GM23338 (cell line): ENCODE measurements around the gene OLA1. TPM values are rescaled to one million over a fixed set of nuclear protein-coding genes. Genes with fewer than 3 reads are reported as not detected.

ENCODE experiments used
- ATAC-seq: fragments of 200-7000 bp; cut with Tn5 transposase; 3 replicates; pipeline ENCODE4 v1.9.1; 2020
- DNase-seq: peaks from one replicate; pipeline ENCODE4 v3.0.0-alpha.2; 2015; ENCODE audit warnings: low spot score
- H2AFZ ChIP-seq: fragments of 200-600 bp; sonication (generic); 2 replicates; pipeline ENCODE4 v1.8.0; 2016; ENCODE audit warnings: antibody characterized with exemption, mild to moderate bottlenecking, moderate library complexity
- H3F3A ChIP-seq: fragments of 200-600 bp; sonication (generic); replicated peaks from 2 replicates; pipeline ENCODE4 v1.8.0; 2017; ENCODE audit warnings: antibody characterized with exemption, mixed run types, low read depth
- H3K27ac ChIP-seq: fragments of 200-600 bp; sonication (generic); 2 replicates; pipeline ENCODE4 v1.6.1; 2016; ENCODE audit warnings: low read depth
- H3K27me3 ChIP-seq: fragments of 200-600 bp; sonication (generic); 2 replicates; pipeline ENCODE4 v1.8.0; 2016; ENCODE audit warnings: mild to moderate bottlenecking, mixed run types, moderate library complexity; ENCODE audit not compliant: insufficient read depth
- H3K36me3 ChIP-seq: fragments of 200-600 bp; sonication (generic); 2 replicates; pipeline ENCODE4 v1.8.0; 2016; ENCODE audit warnings: mild to moderate bottlenecking; ENCODE audit not compliant: insufficient read depth
- H3K4me1 ChIP-seq: fragments of 200-600 bp; sonication (generic); 2 replicates; pipeline ENCODE4 v1.8.0; 2016; ENCODE audit warnings: mild to moderate bottlenecking, moderate library complexity; ENCODE audit not compliant: insufficient read depth
- H3K4me2 ChIP-seq: fragments of 200-600 bp; sonication (generic); 2 replicates; pipeline ENCODE4 v1.7.1; 2017; ENCODE audit warnings: mixed run types
- H3K4me3 ChIP-seq: fragments of 200-600 bp; sonication (generic); 2 replicates; pipeline ENCODE4 v1.6.1; 2016; ENCODE audit warnings: mixed run types
- H3K79me2 ChIP-seq: fragments of 200-600 bp; sonication (generic); replicated peaks from 2 replicates; pipeline ENCODE4 v1.8.0; 2017; ENCODE audit warnings: mild to moderate bottlenecking; ENCODE audit not compliant: insufficient read depth
- H3K9me2 ChIP-seq: fragments of 200-600 bp; sonication (generic); 2 replicates; pipeline ENCODE4 v1.8.0; 2017; ENCODE audit not compliant: insufficient read depth
- H4K20me1 ChIP-seq: fragments of 200-600 bp; sonication (generic); replicated peaks from 2 replicates; pipeline ENCODE4 v1.8.0; 2017; ENCODE audit warnings: mild to moderate bottlenecking; ENCODE audit not compliant: insufficient read depth
- H3K27ac Mint-ChIP-seq: 2 replicates; pipeline ENCODE4 v1.8.0; 2020; ENCODE audit warnings: inconsistent platforms, mild to moderate bottlenecking, moderate library complexity, mixed read lengths
- H3K27me3 Mint-ChIP-seq: 3 replicates; pipeline ENCODE4 v1.8.0; 2022; ENCODE audit warnings: low read depth, mild to moderate bottlenecking, moderate library complexity, mixed read lengths, inconsistent platforms; ENCODE audit not compliant: insufficient read depth, poor library complexity
- H3K36me3 Mint-ChIP-seq: 3 replicates; pipeline ENCODE4 v1.8.0; 2021; ENCODE audit warnings: low read depth, mild to moderate bottlenecking, inconsistent platforms, moderate library complexity, mixed read lengths
- H3K4me1 Mint-ChIP-seq: 3 replicates; pipeline ENCODE4 v1.8.0; 2020; ENCODE audit warnings: mild to moderate bottlenecking, inconsistent platforms, mixed read lengths
- H3K4me3 Mint-ChIP-seq: 3 replicates; pipeline ENCODE4 v1.8.0; 2021; ENCODE audit warnings: moderate library complexity, mild to moderate bottlenecking, inconsistent platforms, mixed read lengths
- H3K9me3 Mint-ChIP-seq: 3 replicates; pipeline ENCODE4 v1.8.0; 2020; ENCODE audit warnings: moderate library complexity, mild to moderate bottlenecking, inconsistent platforms, mixed read lengths
- CREB1 ChIP-seq: fragments of 250-450 bp; sonication (Bioruptor Pico); IDR thresholded peaks from 2 replicates; pipeline ENCODE4 v1.5.0; 2020; ENCODE audit warnings: low read depth, mild to moderate bottlenecking, moderate library complexity
- EZH2 ChIP-seq: fragments of 200-600 bp; sonication (generic); IDR thresholded peaks from one replicate; pipeline ENCODE4 v1.8.0; 2017; ENCODE audit warnings: antibody characterized with exemption, mild to moderate bottlenecking, low read depth; ENCODE audit not compliant: unreplicated experiment
- EZH2phosphoT487 ChIP-seq: fragments of 200-600 bp; sonication (generic); IDR thresholded peaks from one replicate; pipeline ENCODE4 v1.8.1; 2018; ENCODE audit warnings: antibody characterized with exemption; ENCODE audit not compliant: unreplicated experiment
- JUNB ChIP-seq: IDR thresholded peaks from one replicate; pipeline ENCODE4 v1.6.1; 2016; ENCODE audit warnings: antibody characterized with exemption; ENCODE audit not compliant: unreplicated experiment
- NANOG ChIP-seq: IDR thresholded peaks from 2 replicates; pipeline ENCODE4 v1.6.1; 2016; ENCODE audit warnings: antibody characterized with exemption, borderline replicate concordance
- POLR2AphosphoS5 ChIP-seq: IDR thresholded peaks from 2 replicates; pipeline ENCODE4 v1.6.1; 2016; ENCODE audit warnings: antibody characterized with exemption, low read depth
- STAT1 ChIP-seq: IDR thresholded peaks from one replicate; pipeline ENCODE4 v1.6.1; 2016; ENCODE audit warnings: antibody characterized with exemption; ENCODE audit not compliant: unreplicated experiment
- ZNF114 ChIP-seq: fragments of 250-450 bp; sonication (Bioruptor Pico); IDR thresholded peaks from 2 replicates; pipeline ENCODE4 v1.5.0; 2020; ENCODE audit warnings: mild to moderate bottlenecking, moderate library complexity
- ZNF331 ChIP-seq: fragments of 250-450 bp; sonication (Bioruptor Pico); IDR thresholded peaks from 2 replicates; pipeline ENCODE4 v1.5.0; 2020; ENCODE audit warnings: low read depth, mild to moderate bottlenecking, moderate library complexity
- polyA plus RNA-seq: library from polyadenylated mRNA; unstranded; fragments of >200 nt; fragmentation: Nextera tagmentation; extraction: Ambion mirVana; gene quantifications from 2 replicates; pipeline ENCODE4 v1.2.1, GENCODE V29; 2016
- total RNA-seq: library from RNA; depleted of rRNA; stranded (reverse); fragments of >200 nt; shearing (Covaris generic); gene quantifications from 2 replicates; pipeline ENCODE4 v1.2.3, GENCODE V29; 2014
- TF ChIP-seq, protein P1 (sequence below): fragments of 250-450 bp; sonication (Bioruptor Pico); IDR thresholded peaks from 2 replicates; pipeline ENCODE4 v1.5.0; 2020; ENCODE audit warnings: mild to moderate bottlenecking, moderate library complexity
- TF ChIP-seq, protein P2 (sequence below): IDR thresholded peaks from one replicate; pipeline ENCODE4 v1.6.1; 2018; ENCODE audit warnings: antibody characterized with exemption; ENCODE audit not compliant: unreplicated experiment
- TF ChIP-seq, protein P3 (sequence below), 2 experiments: fragments of 200-600 bp in 1 of 2; sonication (generic) in 1 of 2; conservative IDR thresholded peaks; 2 replicates each; pipeline versions ENCODE4 v1.5.1 to v1.6.1; 2016 to 2017; ENCODE audit warnings: antibody characterized with exemption in 2 of 2, low read depth in 2 of 2, mild to moderate bottlenecking in 2 of 2, moderate library complexity in 1 of 2
- TF ChIP-seq, protein P4 (sequence below): IDR thresholded peaks from 2 replicates; pipeline ENCODE4 v1.6.1; 2016; ENCODE audit warnings: antibody characterized with exemption

The OLA1 gene
- total and polyA plus RNA-seq, 2 experiments from 2014 or later, result 104 to 242 TPM

DNA sequence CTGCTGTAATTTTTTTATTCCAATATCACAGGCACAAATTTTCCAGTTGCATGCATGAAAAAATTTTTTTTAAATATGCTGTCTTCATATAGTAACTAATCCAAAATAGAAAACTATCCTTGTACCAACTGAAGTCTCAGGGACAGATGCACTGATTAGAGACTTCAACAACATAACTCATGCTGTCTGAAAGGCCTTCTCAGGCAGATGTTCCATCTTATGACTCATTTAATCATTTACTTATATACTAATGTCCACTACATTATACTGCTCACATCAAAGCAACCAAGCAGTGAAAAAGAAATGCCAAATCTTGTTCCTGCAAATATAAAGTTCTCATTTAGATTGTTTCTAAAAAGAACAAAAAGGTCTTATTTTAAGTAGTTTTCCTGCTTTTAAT is 53.1 kb downstream of the OLA1 start:
- no peak overlapping the region for H3K27ac ChIP-seq
- H3K27me3 ChIP-seq, result no peaks in the 10 kb centered on the region
- no peak for ATAC-seq
- H3K79me2 ChIP-seq, result peaks cover 46% of the 10 kb centered on the region
- Mint-ChIP-seq H3K4me3 (no peak overlapping the region), H3K27ac (no peak overlapping the region), H3K27me3 (peaks cover 2% of the 10 kb centered on the region), H3K4me1 (peaks cover 25% of the 10 kb centered on the region), H3K36me3 (0 out of 3 replicates have a peak, but pooled peaks cover 5% of the 10 kb centered on the region), H3K9me3 (no peaks in the 10 kb centered on the region)
- no peaks in the 10 kb centered on the region for H3K36me3 ChIP-seq
- no peak overlapping the region for H2AFZ ChIP-seq
- no peak overlapping the region for H3K4me3 ChIP-seq
- no peak for DNase-seq
- peaks cover 27% of the 10 kb centered on the region for H3K4me1 ChIP-seq
- no peaks in the 10 kb centered on the region for H3F3A ChIP-seq
- H3K4me2 ChIP-seq, result no peak overlapping the region
- no peak for TF ChIP-seq STAT1
- TF ChIP-seq POLR2AphosphoS5, result no peak
- TF ChIP-seq ZNF331 (CRISPR knock-in tag), result no peak
- TF ChIP-seq, protein P1, sequence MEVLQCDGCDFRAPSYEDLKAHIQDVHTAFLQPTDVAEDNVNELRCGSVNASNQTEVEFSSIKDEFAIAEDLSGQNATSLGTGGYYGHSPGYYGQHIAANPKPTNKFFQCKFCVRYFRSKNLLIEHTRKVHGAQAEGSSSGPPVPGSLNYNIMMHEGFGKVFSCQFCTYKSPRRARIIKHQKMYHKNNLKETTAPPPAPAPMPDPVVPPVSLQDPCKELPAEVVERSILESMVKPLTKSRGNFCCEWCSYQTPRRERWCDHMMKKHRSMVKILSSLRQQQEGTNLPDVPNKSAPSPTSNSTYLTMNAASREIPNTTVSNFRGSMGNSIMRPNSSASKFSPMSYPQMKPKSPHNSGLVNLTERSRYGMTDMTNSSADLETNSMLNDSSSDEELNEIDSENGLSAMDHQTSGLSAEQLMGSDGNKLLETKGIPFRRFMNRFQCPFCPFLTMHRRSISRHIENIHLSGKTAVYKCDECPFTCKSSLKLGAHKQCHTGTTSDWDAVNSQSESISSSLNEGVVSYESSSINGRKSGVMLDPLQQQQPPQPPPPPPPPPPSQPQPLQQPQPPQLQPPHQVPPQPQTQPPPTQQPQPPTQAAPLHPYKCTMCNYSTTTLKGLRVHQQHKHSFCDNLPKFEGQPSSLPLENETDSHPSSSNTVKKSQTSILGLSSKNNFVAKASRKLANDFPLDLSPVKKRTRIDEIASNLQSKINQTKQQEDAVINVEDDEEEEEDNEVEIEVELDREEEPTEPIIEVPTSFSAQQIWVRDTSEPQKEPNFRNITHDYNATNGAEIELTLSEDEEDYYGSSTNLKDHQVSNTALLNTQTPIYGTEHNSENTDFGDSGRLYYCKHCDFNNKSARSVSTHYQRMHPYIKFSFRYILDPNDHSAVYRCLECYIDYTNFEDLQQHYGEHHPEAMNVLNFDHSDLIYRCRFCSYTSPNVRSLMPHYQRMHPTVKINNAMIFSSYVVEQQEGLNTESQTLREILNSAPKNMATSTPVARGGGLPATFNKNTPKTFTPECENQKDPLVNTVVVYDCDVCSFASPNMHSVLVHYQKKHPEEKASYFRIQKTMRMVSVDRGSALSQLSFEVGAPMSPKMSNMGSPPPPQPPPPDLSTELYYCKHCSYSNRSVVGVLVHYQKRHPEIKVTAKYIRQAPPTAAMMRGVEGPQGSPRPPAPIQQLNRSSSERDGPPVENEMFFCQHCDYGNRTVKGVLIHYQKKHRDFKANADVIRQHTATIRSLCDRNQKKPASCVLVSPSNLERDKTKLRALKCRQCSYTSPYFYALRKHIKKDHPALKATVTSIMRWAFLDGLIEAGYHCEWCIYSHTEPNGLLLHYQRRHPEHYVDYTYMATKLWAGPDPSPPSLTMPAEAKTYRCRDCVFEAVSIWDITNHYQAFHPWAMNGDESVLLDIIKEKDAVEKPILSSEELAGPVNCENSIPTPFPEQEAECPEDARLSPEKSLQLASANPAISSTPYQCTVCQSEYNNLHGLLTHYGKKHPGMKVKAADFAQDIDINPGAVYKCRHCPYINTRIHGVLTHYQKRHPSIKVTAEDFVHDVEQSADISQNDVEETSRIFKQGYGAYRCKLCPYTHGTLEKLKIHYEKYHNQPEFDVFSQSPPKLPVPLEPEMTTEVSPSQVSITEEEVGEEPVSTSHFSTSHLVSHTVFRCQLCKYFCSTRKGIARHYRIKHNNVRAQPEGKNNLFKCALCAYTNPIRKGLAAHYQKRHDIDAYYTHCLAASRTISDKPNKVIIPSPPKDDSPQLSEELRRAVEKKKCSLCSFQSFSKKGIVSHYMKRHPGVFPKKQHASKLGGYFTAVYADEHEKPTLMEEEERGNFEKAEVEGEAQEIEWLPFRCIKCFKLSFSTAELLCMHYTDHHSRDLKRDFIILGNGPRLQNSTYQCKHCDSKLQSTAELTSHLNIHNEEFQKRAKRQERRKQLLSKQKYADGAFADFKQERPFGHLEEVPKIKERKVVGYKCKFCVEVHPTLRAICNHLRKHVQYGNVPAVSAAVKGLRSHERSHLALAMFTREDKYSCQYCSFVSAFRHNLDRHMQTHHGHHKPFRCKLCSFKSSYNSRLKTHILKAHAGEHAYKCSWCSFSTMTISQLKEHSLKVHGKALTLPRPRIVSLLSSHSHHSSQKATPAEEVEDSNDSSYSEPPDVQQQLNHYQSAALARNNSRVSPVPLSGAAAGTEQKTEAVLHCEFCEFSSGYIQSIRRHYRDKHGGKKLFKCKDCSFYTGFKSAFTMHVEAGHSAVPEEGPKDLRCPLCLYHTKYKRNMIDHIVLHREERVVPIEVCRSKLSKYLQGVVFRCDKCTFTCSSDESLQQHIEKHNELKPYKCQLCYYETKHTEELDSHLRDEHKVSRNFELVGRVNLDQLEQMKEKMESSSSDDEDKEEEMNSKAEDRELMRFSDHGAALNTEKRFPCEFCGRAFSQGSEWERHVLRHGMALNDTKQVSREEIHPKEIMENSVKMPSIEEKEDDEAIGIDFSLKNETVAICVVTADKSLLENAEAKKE (CRISPR knock-in tag), result no peak
- no peak for TF ChIP-seq EZH2
- TF ChIP-seq, protein P2, sequence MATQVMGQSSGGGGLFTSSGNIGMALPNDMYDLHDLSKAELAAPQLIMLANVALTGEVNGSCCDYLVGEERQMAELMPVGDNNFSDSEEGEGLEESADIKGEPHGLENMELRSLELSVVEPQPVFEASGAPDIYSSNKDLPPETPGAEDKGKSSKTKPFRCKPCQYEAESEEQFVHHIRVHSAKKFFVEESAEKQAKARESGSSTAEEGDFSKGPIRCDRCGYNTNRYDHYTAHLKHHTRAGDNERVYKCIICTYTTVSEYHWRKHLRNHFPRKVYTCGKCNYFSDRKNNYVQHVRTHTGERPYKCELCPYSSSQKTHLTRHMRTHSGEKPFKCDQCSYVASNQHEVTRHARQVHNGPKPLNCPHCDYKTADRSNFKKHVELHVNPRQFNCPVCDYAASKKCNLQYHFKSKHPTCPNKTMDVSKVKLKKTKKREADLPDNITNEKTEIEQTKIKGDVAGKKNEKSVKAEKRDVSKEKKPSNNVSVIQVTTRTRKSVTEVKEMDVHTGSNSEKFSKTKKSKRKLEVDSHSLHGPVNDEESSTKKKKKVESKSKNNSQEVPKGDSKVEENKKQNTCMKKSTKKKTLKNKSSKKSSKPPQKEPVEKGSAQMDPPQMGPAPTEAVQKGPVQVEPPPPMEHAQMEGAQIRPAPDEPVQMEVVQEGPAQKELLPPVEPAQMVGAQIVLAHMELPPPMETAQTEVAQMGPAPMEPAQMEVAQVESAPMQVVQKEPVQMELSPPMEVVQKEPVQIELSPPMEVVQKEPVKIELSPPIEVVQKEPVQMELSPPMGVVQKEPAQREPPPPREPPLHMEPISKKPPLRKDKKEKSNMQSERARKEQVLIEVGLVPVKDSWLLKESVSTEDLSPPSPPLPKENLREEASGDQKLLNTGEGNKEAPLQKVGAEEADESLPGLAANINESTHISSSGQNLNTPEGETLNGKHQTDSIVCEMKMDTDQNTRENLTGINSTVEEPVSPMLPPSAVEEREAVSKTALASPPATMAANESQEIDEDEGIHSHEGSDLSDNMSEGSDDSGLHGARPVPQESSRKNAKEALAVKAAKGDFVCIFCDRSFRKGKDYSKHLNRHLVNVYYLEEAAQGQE, result no peak
- TF ChIP-seq NANOG, result no peak
- TF ChIP-seq ZNF114 (CRISPR knock-in tag), result no peak
- no peak for TF ChIP-seq CREB1 (CRISPR knock-in tag)
- TF ChIP-seq JUNB, result no peak
- TF ChIP-seq, protein P3, sequence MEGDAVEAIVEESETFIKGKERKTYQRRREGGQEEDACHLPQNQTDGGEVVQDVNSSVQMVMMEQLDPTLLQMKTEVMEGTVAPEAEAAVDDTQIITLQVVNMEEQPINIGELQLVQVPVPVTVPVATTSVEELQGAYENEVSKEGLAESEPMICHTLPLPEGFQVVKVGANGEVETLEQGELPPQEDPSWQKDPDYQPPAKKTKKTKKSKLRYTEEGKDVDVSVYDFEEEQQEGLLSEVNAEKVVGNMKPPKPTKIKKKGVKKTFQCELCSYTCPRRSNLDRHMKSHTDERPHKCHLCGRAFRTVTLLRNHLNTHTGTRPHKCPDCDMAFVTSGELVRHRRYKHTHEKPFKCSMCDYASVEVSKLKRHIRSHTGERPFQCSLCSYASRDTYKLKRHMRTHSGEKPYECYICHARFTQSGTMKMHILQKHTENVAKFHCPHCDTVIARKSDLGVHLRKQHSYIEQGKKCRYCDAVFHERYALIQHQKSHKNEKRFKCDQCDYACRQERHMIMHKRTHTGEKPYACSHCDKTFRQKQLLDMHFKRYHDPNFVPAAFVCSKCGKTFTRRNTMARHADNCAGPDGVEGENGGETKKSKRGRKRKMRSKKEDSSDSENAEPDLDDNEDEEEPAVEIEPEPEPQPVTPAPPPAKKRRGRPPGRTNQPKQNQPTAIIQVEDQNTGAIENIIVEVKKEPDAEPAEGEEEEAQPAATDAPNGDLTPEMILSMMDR (conservative IDR thresholded peaks at IDR 0.05; ENCODE audit: low read depth in 2 of 2), result no peak
- TF ChIP-seq, protein P4, sequence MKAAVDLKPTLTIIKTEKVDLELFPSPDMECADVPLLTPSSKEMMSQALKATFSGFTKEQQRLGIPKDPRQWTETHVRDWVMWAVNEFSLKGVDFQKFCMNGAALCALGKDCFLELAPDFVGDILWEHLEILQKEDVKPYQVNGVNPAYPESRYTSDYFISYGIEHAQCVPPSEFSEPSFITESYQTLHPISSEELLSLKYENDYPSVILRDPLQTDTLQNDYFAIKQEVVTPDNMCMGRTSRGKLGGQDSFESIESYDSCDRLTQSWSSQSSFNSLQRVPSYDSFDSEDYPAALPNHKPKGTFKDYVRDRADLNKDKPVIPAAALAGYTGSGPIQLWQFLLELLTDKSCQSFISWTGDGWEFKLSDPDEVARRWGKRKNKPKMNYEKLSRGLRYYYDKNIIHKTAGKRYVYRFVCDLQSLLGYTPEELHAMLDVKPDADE, result no peak
- no peak for TF ChIP-seq EZH2phosphoT487
- H3K9me2 ChIP-seq, result no peaks in the 10 kb centered on the region
- no peaks in the 10 kb centered on the region; the same call in 1 of the 2 replicates for H4K20me1 ChIP-seq
